Anterior cingulate cortex (tissue), 58 donors: Measurements from ENCODE around the gene IL17RB.

Experiments
- DNase-seq, 58 donors: peaks; one replicate each; lab custom pipeline; 2025; lab: John Stamatoyannopoulos, UW

IL17RB gene

DNA sequence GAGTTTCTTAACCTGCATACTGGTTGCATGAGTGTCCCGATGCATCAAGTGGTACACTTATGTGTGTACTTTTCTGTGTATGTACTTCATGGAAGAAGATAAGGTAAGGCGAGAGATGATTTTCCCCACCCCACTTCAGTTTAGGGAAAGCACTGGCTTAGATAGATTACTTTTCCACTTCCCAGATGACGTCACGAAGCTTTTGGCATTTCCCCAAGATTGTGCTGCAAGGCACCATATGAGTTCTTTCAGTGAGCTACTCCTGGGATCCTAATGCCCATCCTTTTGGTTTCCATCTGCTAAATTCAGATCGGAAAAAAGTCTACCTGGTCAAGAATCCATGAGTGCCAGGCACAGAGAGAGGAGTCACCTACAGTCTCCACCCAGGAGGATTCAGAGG lies 4.5 kb downstream of the IL17RB start:
- peak in 3 of 58 donors; percentile 3 to 16 (median 6) for DNase-seq

DNA sequence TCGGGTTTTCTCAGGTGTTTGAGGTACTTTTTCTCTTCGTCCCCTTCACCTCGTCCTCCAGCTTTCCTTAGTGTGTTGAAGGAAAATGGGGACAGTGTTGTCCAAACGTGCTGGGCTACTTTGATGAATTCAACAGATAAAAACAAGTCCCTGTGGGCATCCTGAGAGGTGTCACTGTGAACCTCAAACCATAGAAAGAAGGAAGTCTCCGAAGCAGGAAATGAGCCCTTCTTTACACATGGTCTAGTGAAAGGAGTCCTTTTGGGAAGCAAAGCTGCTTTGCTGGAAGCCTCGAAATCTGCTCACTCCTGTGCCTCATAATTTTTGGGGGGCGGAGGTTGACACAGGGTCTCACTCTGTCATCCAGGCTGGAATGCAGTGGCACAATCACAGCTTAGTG lies 10.6 kb downstream of the IL17RB start:
- no peak for DNase-seq

- DNase-seq: no peak
These were observed 11.9 kb downstream of the IL17RB start for GRCh38 chr3:53858096-53858741.

GRCh38 chr3:53859178-53859577 lies 12.8 kb downstream of the IL17RB start:
- DNase-seq: no peak

DNA sequence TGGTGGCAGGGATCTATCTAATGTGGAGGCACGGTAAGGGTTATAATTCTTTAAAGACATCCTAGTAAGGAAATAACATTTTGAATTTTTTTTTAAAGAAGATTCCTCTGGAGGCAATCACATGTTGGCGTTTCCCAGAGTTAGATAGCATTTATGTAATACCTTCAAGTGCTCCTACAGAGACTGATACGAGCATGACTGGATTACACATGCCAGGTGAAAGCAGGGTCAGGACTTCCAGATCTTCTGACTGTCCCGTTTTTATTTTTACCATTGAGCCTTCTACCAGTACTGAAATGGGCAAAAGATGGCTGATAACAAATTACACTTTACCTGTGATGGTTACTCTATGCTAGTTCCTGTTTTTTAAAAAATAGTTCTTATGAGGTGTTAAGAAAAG lies 13.8 kb downstream of the IL17RB start:
- no peak for DNase-seq

GRCh38 chr3:53862241-53862640 lies 15.9 kb downstream of the IL17RB start:
- DNase-seq: no peak

DNA sequence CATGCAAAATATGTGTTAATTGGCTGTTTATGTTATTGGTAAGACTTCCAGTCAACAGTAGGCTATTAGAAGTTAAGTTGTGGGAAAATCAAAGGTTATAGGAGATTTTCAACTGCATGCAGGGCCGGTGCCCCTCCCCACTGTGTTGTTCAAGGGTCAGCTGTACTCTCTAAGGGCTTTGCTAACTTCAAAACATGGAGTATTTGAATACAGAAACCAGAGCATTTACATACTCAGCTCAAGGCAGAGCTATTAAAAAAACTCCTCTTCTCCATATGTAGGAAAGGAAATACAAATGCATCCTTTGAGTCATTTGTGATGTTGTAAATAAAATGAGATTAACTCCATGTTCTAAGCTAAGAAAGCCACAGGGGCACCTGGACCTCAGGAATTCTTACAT lies 16.8 kb downstream of the IL17RB start:
- no peak for DNase-seq

DNA sequence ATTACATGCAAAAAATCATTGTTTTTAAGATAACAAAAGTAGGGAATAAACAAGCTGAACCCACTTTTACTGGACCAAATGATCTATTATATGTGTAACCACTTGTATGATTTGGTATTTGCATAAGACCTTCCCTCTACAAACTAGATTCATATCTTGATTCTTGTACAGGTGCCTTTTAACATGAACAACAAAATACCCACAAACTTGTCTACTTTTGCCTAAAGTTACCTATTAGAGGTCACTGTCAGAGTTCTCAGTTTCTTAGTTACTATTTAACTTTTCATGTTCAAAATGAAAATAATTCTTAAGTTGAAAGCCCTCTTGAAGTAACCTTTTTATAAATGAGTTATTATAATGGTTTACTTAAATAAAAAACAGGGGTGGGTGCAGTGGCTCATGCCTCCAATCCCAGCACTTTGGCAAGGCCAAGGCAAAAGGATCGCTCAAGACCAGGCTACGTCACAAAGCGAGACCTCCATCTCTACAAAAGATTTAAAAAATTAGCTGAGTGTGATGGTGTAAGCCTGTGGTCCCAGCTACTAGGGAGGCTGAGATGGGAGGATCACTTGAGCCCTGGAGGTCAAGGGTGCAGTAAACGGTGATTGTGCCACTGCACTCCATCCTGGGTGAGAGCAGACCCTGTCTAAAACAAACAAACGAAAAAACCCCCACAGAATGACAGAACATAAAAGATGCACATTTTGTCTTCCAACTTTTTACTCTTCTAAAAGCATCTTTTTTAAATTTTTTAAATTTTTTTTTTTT lies 19.5 kb downstream of the IL17RB start:
- no peak for DNase-seq

DNA sequence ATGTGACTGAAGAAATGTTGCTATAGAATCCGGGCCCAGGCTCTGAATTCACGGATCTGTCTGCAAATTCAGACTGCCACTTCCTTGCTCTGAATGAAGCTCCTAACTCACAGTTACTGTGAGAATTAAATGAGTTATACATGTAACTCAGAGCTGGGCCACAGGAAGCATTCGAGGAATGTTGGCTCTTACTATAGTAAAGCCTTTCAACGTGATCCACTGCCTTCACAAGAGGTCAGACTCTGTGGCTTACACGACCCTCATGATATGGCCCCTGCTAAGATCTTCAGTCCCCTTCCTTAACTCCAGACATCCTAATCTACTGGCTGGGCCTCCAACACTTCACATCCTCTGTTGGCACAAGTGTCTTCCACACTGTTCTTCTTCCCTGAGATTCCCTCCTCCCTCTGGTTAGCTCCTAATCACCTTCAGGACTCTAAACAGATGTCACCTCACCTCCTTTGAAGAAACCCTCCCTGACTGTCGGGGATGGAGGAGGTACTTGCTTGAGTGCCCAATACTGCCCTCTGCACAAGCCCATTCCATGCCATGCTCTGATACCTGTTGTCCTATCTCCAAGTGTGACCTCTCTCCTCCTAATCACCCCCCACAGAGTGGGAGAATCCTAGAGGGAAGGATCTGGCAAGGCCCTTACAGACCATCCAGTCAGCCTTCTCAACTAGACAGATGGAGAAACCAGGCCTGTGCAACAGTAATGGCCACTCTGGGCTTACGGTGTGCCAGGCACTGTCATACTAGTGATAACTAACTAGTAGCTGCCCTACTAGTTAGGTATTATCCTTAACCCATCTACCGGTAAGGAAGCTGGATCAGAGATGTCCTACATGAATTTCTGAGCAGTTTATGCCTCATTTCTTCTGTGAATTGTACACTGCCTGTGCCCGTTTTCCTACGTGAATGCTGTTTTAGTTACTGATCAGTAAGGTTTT lies 34.3 kb downstream of the IL17RB start:
- DNase-seq: no peak

- DNase-seq: peak; percentile 15 to 90 (median 83)
These were observed 35.6 kb downstream of the IL17RB start, which contains the start of gene ACTR8 for GRCh38 chr3:53881691-53882593. Gene ACTR8 (minus strand): TSS chr3:53882152. CDS start chr3:53882101, 51 bp downstream.

GRCh38 chr3:53883008-53883407 lies 36.6 kb downstream of the IL17RB start:
- DNase-seq: no peak

DNA sequence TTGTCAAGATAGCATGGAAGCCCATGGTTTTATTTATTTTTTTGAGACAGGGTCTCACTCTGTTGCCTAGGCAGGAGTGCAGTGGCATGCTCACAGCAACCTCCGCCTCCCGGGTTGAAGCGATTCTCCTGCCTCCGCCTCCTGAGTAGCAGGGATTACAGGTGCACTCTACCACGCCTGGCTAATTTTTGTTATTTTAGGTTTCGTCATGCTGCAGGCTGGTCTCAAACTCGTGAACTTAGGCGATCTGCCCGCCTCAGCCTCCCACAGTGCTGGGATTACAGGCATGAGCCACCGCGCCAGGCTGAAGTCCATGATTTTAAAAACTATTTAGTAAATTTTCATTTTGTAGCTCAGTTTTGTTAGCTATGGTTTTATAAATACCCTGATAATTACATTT lies 38.3 kb downstream of the IL17RB start:
- no peak for DNase-seq

- DNase-seq: peak in 15 of 58 donors; percentile 1 to 57 (median 27)
These were observed 38.9 kb downstream of the IL17RB start for GRCh38 chr3:53885239-53885638.

DNA sequence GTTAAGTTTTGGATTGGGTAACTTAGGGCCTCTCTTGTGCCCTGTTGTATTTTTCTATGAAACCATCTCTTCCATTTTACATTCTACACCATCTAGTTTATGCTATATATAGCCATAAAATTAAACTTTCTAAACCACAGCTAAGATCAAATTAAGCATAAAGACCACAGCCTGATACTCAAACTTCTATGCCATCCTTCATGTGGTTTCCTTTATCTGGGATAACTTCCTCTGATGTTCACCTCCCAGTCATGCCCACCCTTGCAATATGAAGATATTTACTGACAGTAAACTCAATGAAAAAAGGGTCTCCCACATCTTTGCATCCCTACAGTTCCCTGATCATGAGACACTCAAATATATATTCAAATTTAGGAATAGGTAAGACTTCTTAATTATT lies 41.1 kb downstream of the IL17RB start:
- DNase-seq: no peak

DNA sequence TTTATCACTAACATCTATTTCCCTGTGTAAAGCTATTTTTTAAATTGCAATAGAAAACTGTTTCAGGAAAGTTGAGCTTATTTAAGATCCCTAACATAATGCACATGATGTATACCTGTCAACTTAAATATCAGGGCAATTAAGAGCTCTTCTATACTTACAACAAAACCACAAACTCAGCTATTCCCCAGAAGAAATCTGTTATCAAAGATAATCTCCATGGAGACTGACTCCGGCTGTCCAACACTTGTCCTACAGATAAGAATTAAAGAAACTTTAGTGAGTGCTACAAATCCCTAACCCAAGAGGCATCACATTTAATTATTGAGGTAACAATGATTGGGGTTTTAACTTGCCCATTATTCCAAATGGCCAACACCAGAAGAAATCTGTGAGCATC lies 41.9 kb downstream of the IL17RB start:
- no peak for DNase-seq

- DNase-seq: peak in 7 of 58 donors; percentile 8 to 42 (median 16)
These were observed 44.5 kb downstream of the IL17RB start for GRCh38 chr3:53890726-53891475.

- peak; percentile 91 to 100 (median 99) for DNase-seq
These were observed 45.3 kb downstream of the IL17RB start, which contains the start of gene SELENOK for GRCh38 chr3:53891497-53892285. Gene SELENOK (minus strand): TSS chr3:53891859.

- DNase-seq: no peak
These were observed 45.9 kb downstream of the IL17RB start for GRCh38 chr3:53892286-53892637.
